GM19438 (cell line): ENCODE results near the gene SLC22A23.

Experiments used
- ATAC-seq: cut with Tn5 transposase; IDR thresholded peaks from one replicate; pipeline ENCODE4 v1.9.1; 2021; ENCODE audit warnings: low read depth; ENCODE audit not compliant: unreplicated experiment

Gene SLC22A23

GRCh38 chr6:3323148-3323547 is 133.7 kb downstream of the SLC22A23 start:
- ATAC-seq = no peak

GRCh38 chr6:3322366-3322890 is 134.4 kb downstream of the SLC22A23 start:
- ATAC-seq = no peak

GRCh38 chr6:3321875-3322274 is 135.0 kb downstream of the SLC22A23 start:
- no peak for ATAC-seq

GRCh38 chr6:3321042-3321441 is 135.8 kb downstream of the SLC22A23 start:
- no peak for ATAC-seq

GRCh38 chr6:3320238-3320811 is 136.5 kb downstream of the SLC22A23 start:
- no peak for ATAC-seq

- ATAC-seq = no peak
Measured at GRCh38 chr6:3319610-3320200, 137.1 kb downstream of the SLC22A23 start.

GRCh38 chr6:3318821-3319540 is 137.9 kb downstream of the SLC22A23 start:
- ATAC-seq = no peak

- ATAC-seq = no peak
Measured at GRCh38 chr6:3318226-3318625, 138.6 kb downstream of the SLC22A23 start.

- no peak for ATAC-seq
Measured at GRCh38 chr6:3317741-3318211, 139.1 kb downstream of the SLC22A23 start.

- ATAC-seq = no peak
Measured at GRCh38 chr6:3316818-3317217, 140.0 kb downstream of the SLC22A23 start.

GRCh38 chr6:3316331-3316730 is 140.5 kb downstream of the SLC22A23 start:
- ATAC-seq = no peak

- ATAC-seq = no peak
Measured at GRCh38 chr6:3315841-3316240, 141.0 kb downstream of the SLC22A23 start.

GRCh38 chr6:3314621-3315467 is 142.0 kb downstream of the SLC22A23 start:
- ATAC-seq = no peak

- ATAC-seq = no peak
Measured at GRCh38 chr6:3314176-3314575, 142.7 kb downstream of the SLC22A23 start.

- ATAC-seq = no peak
Measured at GRCh38 chr6:3312604-3313231, 144.1 kb downstream of the SLC22A23 start.

GRCh38 chr6:3311826-3312225 is 145.0 kb downstream of the SLC22A23 start:
- ATAC-seq = no peak

- no peak for ATAC-seq
Measured at GRCh38 chr6:3310703-3311102, 146.1 kb downstream of the SLC22A23 start.

GRCh38 chr6:3310051-3310448 is 146.8 kb downstream of the SLC22A23 start:
- ATAC-seq = no peak

GRCh38 chr6:3309391-3310050 is 147.3 kb downstream of the SLC22A23 start:
- no peak for ATAC-seq

GRCh38 chr6:3308106-3308505 is 148.7 kb downstream of the SLC22A23 start:
- no peak for ATAC-seq
